Activated gamma-delta T cell treated with anti-CD3 and anti-CD28 coated beads, Interleukin-2, amount 50 U/mL, for 16 hours (primary cell): ENCODE measurements around the gene ATP12A.
"Not testable (repeated sequence)": the region's sequence is repeated elsewhere in the genome, so short reads cannot be mapped to it uniquely, and the experiment has no call there.

Experiments
- DNase-seq: peaks from one replicate; pipeline ENCODE4 v3.0.0-alpha.2; 2020; ENCODE audit warnings: low read depth

Gene ATP12A

DNA sequence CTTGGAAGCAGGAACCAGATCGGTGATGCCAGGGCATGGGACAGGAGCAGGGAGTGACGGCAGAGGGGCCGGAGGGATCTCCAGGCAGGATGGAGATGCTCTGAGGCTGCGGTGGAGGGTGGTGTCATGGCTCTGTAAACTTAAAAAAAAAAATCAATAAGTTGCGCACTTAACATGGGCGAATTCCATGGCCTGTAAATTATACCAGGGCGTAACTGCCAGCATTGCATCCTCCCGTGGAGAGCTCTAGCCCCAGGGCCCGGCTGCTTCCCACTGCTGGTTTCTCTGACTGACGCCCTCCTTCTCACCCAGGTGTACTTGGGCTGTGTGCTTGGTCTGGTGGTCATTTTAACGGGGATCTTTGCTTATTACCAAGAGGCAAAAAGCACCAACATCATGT lies 8.7 kb downstream of the ATP12A start:
- no peak for DNase-seq

DNA sequence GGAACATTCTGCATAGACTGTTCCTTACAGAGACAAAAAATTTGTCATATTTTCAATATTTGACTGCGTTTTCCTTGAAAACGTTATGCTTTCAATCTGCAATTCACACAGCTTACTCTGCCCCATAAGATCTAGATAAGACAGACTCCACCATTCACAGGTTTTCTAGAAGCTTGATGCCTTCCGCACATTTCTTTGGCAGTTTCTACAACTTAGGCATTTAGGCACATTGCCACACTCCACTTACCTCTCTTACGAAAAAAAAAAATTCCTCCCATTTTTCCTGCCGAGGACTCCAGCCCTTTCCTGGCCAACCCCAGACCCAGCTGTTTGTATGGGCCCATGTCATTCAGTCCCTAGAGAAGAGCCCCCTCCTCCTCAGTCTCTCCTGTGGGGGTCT lies 11.2 kb downstream of the ATP12A start:
- DNase-seq, result no peak

DNA sequence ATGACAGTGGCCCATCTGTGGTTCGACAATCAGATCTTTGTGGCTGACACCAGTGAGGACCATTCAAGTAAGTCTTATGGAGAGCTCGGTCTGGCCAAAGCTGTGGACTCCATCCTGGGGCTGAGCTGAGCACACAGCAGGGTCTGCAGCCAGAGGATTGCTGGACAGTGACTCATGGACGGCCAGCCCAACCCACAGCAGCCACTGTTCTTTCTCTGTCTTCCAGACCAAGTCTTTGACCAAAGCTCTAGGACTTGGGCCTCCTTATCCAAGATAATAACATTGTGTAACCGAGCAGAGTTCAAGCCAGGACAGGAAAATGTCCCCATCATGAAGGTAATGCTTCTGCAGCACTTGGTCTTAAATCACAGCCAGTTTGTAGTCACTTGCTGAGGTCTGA lies 12.4 kb downstream of the ATP12A start:
- DNase-seq, result no peak

DNA sequence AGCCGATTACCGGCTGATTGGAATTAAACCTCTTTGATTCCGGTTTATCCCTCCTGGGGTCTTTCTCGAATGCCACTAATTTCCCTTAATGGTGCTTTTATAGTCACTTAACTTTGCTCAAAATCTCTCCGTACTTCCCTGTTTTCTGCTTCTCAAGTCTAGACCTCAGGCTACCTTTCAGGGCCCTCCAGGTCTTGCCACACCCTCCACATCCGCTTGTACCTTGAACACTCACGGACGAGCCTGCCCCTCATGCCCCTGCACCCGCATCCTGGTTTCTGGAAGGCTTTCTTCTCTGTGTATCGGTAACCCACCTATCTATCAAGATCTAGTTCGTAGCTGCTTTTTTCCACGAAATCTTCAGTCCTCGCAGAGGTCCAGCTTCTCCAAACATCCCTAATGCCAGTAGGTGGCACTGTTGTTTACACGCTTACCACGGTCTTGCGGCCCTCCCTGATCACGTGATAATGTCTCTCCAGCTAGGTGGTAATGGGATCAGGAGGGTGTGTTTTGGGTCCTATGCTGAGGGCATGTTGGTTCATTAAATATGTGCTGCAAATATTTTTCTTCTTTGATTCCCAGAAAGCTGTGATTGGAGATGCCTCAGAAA lies 13.8 kb downstream of the ATP12A start:
- DNase-seq, result no peak

DNA sequence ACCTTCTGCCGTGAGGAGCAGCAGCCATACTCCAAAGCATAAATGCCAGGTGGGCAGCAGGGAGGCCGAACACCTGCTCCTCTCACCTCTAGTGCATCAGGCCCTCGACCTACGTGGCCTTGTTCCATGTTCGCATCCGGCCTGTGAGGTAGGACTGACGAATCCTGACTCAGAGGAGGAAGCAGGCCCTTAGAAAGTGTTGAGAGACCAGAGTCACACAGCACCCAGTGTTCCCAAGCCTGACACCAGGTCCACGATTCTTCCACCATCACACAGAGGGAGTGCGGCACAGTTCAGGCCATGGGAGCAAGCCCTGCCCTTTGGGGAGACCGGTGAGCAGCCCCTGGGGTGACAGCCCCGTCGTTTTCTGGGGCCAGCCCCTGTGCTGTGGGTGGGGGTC lies 14.7 kb downstream of the ATP12A start:
- no peak for DNase-seq

DNA sequence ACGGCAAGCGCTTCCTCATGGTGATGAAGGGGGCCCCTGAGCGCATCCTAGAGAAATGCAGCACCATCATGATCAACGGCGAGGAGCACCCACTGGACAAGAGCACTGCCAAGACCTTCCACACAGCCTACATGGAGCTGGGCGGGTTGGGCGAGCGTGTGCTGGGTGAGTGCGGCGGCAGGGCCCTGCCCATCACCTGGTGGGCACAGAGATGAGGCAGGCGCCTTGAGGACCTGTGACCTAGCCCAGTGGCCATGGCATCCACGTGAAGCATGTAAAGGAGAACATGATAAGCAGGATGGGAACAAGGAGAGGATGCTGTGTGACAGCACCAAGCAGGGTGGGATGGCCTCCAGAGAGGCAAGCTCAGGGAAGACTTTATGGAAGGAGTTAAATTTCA lies 18.5 kb downstream of the ATP12A start:
- no peak for DNase-seq

DNA sequence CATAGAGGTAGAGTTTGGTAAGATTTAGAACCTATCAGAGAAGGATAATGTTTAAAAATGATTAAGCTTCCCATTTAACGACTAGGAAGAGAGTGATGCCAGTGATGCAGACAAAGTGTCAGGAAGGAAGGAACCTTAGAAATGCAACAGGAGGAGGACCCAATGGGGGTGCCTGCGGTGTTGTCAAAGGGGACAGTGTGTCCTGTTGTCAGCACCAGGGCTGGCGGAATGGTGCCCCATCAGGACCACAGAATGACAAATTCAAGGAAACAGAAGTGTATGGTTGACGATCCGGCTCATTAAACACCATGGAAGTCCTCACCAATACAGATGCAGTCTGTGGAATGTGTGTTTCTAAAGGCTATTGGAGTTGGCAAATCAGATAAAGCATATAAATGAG lies 19.3 kb downstream of the ATP12A start:
- DNase-seq, result no peak

DNA sequence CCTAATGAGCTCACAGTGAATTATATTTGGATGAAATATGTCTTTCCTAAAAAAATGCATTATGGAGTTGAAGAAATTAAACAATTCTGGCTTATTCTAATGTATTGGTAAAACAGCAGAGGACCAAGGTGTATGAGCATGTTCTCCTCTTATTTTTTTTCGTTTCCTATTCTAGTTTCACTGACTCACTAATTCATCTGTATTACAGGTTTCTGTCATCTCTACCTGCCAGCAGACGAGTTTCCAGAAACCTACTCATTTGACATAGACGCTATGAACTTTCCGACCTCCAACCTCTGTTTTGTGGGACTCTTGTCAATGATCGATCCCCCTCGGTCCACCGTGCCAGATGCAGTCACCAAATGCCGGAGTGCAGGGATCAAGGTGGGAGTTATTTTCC lies 20.3 kb downstream of the ATP12A start:
- no peak for DNase-seq

DNA sequence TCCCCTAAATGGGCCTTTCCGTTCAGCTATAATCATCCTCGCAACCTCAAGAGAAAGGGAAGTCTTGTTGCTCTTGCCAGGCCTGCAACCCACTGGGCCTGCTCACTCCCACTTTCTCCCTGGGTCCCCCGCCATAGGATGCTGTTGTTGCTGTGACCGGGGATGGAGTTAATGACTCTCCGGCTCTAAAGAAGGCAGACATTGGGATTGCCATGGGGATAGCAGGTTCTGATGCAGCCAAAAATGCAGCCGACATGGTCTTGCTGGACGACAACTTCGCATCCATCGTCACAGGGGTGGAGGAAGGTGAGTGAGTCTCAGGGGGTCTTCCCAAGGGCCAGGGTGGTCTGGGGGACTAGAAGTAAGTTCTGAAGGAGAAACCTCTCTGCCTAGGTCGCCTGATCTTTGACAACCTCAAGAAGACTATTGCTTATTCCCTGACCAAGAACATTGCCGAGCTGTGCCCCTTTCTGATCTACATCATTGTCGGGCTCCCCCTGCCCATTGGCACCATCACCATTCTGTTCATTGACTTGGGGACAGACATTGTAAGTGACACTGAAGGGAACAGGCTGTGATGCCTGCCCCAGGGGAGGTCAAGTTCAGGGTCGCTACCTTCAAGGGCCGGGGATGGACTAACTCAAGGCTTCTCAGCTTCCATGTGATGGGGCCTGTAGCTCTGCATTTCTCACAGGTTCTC lies 26.8 kb downstream of the ATP12A start:
- DNase-seq, result no peak

DNA sequence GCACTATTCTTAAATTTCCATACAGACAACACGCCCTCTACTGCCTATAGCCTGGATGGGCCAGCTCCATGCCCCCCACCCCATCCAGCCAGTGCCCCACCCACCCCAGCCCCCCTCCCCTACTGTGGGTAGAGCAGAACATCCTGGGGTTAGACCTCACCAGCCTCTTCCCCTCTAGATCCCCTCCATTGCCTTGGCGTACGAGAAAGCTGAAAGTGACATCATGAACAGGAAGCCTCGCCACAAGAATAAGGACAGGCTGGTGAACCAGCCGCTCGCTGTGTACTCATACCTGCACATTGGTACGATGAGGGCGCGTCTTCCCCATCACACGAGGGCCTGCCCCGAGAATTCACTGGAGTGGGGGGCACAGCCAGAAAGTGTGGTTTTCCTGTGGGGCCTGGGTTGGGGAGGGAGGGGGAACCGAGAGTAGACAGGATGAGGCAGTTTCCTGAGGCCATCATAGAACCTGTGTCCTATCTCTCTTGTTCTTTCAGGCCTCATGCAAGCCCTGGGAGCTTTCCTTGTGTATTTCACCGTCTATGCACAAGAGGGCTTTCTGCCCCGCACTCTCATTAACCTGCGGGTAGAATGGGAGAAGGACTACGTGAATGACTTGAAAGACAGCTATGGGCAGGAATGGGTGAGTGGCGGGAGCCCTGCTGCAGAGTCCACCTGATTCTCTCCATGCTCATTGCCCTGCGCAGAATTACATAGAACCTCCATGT lies 29.1 kb downstream of the ATP12A start:
- DNase-seq, result peak; percentile 24

DNA sequence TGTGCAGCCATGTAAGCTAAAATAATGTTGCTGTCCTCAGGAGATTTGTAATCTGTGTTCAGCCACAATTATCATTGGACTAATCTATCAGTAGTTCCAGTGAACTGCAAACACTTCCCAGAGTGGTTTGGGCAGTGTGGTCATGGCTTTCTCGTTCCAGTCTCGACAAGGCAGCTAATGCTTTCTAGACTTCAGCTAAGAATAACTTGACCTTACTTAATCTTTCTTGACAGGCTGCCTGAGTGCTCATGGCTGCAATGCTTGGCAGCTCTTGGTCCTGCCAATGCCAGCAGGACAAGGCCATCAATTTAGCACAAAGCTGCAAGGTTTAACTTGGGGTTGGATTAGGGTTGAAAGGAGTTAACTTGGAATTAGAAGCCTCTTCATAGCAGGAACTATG lies 32.8 kb downstream of the ATP12A start:
- no peak for DNase-seq

DNA sequence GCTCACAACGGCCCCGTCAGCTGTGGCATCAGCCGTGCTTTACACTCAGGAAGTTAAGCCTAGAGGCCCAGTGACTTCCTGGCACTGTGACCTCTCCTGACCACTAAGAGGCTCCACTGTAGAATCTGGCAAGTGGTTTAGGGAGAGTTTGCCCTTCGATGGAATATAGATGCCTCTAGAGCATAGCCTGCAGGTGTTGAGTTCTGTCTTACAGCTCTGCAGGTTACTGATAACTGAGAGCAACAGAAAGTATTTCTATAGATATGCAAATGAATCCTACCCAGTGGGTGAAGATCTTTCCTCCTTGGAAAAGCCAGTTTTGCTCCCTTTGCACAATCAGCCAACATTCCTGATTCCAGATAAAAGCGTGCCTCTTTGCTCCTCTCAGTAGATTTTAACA lies 35.8 kb downstream of the ATP12A start:
- no peak for DNase-seq

DNA sequence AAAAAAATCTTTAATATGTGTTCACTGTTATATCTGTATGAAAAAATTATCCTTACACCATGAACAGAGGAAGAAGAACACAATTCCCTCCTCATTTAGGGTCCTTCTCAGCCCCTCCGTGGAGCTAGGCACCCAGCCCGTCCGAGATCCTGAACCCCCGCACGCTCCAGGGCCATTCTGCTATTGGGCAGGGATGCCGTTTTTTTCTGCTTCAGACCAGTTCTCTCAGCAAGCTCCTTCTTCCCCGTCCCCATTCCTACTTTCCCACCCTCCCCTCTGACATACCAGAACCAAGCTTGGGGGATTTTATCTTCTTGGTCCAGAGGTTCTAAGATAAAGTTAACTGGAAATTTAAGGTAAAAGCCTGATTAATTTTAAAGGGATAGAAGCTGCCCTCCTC lies 36.2 kb downstream of the ATP12A start:
- DNase-seq, result no peak

DNA sequence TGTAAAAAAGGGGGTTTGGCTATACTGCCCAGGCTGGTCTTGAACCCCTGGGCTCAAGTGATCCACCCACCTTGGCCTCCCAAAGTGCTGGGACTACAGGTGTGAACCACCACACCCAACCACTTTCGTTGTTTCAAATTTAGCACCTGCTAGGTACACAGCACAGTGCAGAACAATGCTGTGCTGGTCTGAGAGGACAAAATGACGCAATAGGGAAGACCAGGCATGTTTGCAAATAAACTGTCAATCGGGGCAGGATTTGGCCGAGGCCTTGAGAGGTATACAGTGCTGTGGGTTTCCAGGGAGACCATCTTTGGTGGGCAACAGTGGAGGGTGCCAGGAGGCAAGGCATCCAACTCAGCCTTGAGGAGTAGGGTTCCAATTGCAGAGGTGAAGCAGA lies 37.0 kb downstream of the ATP12A start:
- DNase-seq, result no peak

DNA sequence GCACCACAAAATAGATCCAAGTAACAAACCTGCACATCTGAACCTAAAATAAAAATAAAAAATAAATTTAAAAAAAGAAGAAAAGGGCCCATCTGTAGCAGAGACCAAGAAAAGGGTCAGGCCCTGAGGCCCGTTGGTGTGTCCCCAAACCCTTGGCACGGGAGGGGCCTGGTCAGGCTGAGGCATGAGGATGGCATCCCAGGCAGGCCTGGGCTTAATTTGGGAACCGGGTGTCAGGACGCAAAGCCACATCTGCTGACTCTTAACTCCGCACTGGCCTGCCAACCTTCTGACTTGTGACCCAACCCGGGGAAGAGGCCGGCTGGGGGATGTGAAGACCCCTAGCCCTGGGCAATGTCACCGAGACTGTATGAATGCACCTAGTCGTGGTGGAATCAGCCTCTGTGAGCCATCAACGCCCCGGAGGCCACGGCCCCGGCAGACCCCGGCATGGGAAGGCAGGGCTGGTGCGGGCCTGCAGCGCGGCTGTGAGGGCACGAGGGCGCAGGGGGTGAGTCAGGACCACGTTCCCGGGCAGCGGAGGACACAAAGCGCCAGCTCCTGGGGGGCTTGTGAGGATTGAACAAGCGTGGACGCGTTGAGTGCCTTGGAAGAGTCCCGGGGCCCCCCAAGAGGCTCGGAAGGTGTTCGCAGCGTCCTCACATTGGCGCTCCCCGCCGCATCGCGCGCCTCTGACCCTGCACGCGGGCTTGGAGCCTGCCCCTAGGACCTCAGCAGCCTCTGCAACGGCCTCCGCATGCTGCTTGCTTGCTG lies 38.2 kb downstream of the ATP12A start:
- no peak for DNase-seq

DNA sequence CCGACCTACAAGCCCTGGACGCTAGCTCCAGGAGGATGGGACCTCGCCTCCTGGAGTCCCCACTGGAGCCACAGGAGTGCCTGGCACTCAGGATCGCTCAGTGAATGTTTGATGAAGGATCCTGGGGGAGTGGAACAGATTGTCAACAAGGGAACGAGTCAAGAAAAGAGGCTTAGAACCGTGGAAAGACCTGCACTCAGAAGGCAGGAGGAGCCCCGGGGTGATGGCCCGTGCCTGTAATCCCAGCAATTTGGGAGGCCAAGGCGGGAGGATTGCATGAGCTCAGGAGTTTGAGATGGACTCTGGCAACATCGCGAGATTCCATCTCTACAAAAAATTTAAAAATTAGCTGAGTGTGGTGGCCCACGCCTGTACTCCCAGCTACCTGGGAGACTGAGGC lies 38.9 kb downstream of the ATP12A start:
- DNase-seq, result no peak

DNA sequence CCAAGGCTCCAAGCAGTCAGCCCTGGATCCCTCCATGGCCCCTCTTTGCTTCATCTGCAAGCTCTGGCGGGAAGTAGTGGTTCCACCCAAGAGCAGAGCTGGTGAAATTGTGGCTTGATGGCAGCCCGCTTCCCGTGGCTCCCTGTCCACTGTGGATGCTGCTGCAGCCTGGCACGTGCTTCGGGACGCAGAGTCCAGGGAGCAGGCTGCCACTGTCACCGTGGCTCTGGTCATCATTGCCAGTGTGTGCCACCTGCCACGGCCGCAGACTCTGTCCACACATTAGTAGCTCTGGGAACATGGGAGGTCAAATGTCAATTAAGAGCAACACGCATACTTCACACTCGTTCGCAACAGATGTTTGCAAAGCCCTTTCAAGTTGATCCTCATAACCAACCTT lies 43.0 kb downstream of the ATP12A start:
- DNase-seq, result no peak

DNA sequence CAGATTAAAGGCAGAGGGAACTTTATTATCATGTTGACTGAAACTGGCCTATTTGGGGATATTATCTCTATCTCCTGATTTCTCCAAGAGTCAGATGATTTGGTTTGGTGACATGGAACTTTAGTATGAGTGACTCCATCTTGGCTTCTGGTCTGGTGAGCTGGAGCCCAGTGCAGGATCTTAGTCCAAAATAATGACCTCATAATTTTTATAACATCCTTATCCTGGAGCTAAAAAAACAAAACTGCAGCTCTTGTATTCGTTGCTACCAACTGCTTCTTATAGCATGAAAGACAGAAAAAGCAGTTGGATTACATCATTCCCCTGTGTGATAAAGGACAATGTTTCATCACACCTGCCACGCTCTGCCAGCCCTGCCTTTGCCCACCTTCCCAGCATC lies 44.5 kb downstream of the ATP12A start:
- no peak for DNase-seq

DNA sequence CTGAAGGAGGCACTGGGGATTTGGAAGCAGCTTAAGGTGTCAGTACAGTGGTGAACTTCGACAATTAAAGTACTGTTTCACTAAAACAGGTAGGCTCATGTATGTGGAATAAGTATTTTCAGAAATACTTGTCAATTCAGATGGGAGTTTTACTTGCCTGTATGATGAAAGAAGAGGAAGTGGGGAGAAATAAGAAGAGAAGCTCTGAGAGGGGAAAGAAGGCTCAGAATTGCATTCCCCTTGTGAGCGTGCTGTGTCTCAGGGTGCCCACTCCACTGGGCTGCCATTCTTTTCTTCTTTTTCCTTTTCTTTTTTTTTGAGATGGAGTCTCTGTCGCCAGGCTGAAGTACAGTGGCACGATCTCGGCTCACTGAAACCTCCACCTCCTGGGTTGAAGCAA lies 45.2 kb downstream of the ATP12A start:
- DNase-seq, result no peak

DNA sequence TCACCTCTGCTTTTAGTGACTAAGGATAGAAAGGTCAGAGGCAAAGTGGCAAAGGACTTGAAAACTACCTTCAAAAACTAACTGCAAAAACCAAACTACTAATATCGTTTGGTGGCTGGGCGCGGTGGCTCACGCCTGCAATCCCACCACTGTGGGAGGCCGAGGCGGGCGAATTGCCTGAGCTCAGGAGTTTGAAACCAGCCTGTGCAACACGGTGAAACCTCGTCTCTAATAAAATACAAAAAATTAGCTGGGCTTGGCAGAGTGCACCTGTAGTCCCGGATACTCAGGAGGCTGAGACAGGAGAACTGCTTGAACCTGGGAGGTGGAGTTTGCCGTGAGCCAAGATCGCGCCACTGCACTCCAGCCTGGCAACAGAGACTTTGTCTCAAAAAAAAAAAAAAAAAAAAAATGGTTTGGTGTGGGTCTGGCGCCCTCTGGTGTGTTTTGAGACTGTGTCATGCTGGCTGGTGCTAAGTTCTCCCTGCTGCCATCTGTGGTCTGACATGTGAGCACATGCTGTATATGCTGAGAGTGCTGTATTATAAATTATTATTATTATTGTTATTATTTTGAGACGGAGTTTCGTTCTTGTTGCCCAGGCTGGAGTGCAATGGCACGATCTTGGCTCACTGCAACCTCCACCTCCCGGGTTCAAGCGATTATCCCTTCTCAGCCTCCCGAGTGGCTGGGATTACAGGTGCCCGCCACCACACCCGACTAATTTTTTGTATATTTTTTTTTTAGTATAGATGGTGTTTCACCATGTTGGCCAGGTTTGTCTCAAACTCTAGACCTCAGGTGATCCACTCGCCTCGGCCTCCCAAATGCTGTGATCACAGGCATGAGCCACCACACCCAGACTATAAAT lies 47.8 kb downstream of the ATP12A start:
- DNase-seq, result peak; percentile 58

DNA sequence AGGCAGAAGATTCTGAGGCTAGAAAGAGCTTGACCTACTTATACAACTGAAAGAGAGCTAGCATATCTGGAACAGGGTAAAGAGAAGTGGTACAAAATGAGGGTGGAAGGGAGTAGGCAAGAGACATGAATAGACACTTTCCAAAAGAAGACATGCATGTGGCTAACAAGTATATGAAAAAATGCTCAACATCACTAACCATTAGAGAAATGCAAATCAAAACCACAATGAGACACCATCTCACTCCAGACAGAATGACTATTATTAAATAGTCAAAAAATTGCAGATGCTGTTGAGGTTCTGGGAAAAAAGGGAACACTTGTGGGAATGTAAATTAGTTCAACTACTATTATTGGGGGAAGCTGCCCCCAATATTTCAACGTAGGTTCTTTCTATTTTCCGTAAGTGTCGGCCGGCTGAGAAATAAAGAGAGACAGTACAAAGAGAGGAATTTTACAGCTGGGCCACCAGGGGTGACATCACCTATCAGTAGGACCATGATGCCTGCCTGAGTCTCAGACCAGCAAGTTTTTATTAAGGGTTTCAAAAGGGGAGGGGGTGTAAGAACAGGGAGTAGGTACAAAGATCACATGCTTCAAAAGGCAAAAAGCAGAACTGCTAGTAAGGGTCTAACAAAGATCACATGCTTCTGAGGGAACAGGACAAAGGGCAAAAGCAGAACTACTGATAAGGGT lies 50.8 kb downstream of the ATP12A start:
- DNase-seq, result not testable (repeated sequence)
